ENCODE measurements around the gene CRYZL1. TPM values are rescaled to one million over a fixed set of nuclear protein-coding genes. Genes with fewer than 3 reads are reported as not detected.

CRYZL1 gene
- total RNA-seq, 1 experiment from 2014 or later, result 43.0 TPM

DNA sequence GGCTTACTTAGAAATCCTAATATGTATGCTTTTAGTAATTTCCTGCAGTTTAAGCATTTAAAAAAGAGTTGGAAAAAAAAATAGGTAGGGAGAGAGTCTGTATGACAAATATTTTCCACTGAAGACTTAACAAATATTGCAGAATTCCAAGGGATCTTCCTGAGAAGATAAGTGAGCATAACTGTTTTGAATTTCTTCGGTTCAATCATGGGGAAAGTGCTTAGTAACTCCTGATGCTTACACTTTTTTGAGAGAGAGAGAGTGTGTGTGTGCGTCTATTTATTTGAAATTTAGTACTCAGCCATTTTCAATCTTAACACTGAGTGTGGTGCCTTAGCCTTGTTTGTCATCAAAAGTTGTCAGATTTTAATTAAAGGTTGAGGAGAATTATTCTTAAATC is 80.2 kb downstream of the CRYZL1 start:
- DNase-seq (ENCODE audit: low read depth, low spot score) (no peak), ATAC-seq (no peak)
- no peak overlapping the region for H3K4me3 ChIP-seq (replicated peaks in 1 of 2; ENCODE audit: low read depth in 1 of 2, low read length in 2 of 2)
- H3K27me3 ChIP-seq (ENCODE audit: insufficient read depth, low read length), result no peaks in the 10 kb centered on the region
- ChIA-PET RAD21 (ENCODE audit: low non-redundant PET in 1 of 2, low total read pairs in 2 of 2, uncharacterized antibody in 2 of 2, unreplicated experiment in 2 of 2) (no interaction called here), CTCF (no interaction called here), POLR2A (no interaction called here)
- no peaks in the 10 kb centered on the region for H3K9me3 ChIP-seq (ENCODE audit: control insufficient read depth in 1 of 2, insufficient read depth in 1 of 2, low read depth in 1 of 2, low read length in 2 of 2)
- no peak overlapping the region for H3K9ac ChIP-seq (ENCODE audit: low read length)
- H3K4me2 ChIP-seq (ENCODE audit: low read length), result no peak overlapping the region
- H2AFZ ChIP-seq (ENCODE audit: low read depth, low read length, poor library complexity, severe bottlenecking), result no peak overlapping the region
- TF ChIP-seq YY1 (IDR thresholded peaks at IDR 0.05; ENCODE audit: extremely low read depth, insufficient replicate concordance, low read depth, low read length), result no peak
- TF ChIP-seq EZH2phosphoT487 (IDR thresholded peaks at IDR 0.05; ENCODE audit: borderline replicate concordance), result no peak
- TF ChIP-seq POLR2AphosphoS5 (IDR thresholded peaks at IDR 0.05; ENCODE audit: low read depth, low read length), result no peak
- peaks cover 99% of the 10 kb centered on the region for H3K79me2 ChIP-seq (ENCODE audit: insufficient read depth, low read length)
- BruUV-seq (replicated peaks), result no TSS peak
- peaks cover 62 to 74% of the 10 kb centered on the region in 2 experiments for H3K36me3 ChIP-seq (ENCODE audit: control insufficient read depth in 1 of 2, insufficient read depth in 2 of 2, low read length in 2 of 2)
- H3K27ac ChIP-seq (ENCODE audit: low read depth, low read length), result no peak overlapping the region
- peaks cover 47% of the 10 kb centered on the region for H4K20me1 ChIP-seq (ENCODE audit: insufficient read depth)
- no peaks in the 10 kb centered on the region for H3K4me1 ChIP-seq (ENCODE audit: control insufficient read depth in 1 of 2, insufficient read depth in 2 of 2, low read length in 2 of 2)
- intact Hi-C loops (cut with micrococcal nuclease), result no loop called here
- no peaks in the 10 kb centered on the region for H3K9me2 ChIP-seq (ENCODE audit: insufficient read depth)

- POLR2A ChIA-PET, result no interaction called here
Observed at GRCh38 chr21:33560965-33561364, 80.6 kb downstream of the CRYZL1 start.

More at GRCh38 chr21:33560965-33561364, 80.6 kb downstream of the CRYZL1 start:
- no peaks in the 10 kb centered on the region for H3K4me1 ChIP-seq (ENCODE audit: control insufficient read depth in 1 of 2, insufficient read depth in 2 of 2, low read length in 2 of 2)
- TF ChIP-seq FOSL1 (IDR thresholded peaks at IDR 0.05; ENCODE audit: low read depth) (no peak), CTCF (IDR thresholded peaks at IDR 0.05 in 2 of 3, conservative IDR thresholded peaks at IDR 0.05 in 1 of 3; ENCODE audit: borderline replicate concordance in 1 of 3, insufficient read depth in 1 of 3, low read depth in 2 of 3, low read length in 2 of 3) (no peak)
- TF ChIP-seq, protein P1, sequence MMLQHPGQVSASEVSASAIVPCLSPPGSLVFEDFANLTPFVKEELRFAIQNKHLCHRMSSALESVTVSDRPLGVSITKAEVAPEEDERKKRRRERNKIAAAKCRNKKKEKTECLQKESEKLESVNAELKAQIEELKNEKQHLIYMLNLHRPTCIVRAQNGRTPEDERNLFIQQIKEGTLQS (IDR thresholded peaks at IDR 0.05), result no peak
- intact Hi-C loops (cut with micrococcal nuclease), result no loop called here
- no peak overlapping the region for H3K4me3 ChIP-seq (replicated peaks in 1 of 2; ENCODE audit: low read depth in 1 of 2, low read length in 2 of 2)
- H3K79me2 ChIP-seq (ENCODE audit: insufficient read depth, low read length), result peaks cover 99% of the 10 kb centered on the region
- H3K27me3 ChIP-seq (ENCODE audit: insufficient read depth, low read length), result no peaks in the 10 kb centered on the region
- H4K20me1 ChIP-seq (ENCODE audit: insufficient read depth), result peaks cover 50% of the 10 kb centered on the region
- H3K36me3 ChIP-seq (ENCODE audit: control insufficient read depth in 1 of 2, insufficient read depth in 2 of 2, low read length in 2 of 2), result peaks cover 65 to 70% of the 10 kb centered on the region in 2 experiments
- CTCF ChIA-PET, result no interaction called here
- DNase-seq (ENCODE audit: low read depth, low spot score), result no peak
- no TSS peak for BruUV-seq (replicated peaks)
- no peaks in the 10 kb centered on the region for H3K9me2 ChIP-seq (ENCODE audit: insufficient read depth)
- H2AFZ ChIP-seq (ENCODE audit: low read depth, low read length, poor library complexity, severe bottlenecking), result no peak overlapping the region
- H3K4me2 ChIP-seq (ENCODE audit: low read length), result no peak overlapping the region
- H3K9ac ChIP-seq (ENCODE audit: low read length), result no peak overlapping the region
- no peak for ATAC-seq
- RAD21 ChIA-PET (ENCODE audit: low non-redundant PET in 1 of 2, low total read pairs in 2 of 2, uncharacterized antibody in 2 of 2, unreplicated experiment in 2 of 2), result no interaction called here
- H3K27ac ChIP-seq (ENCODE audit: low read depth, low read length), result no peak overlapping the region
- H3K9me3 ChIP-seq (ENCODE audit: control insufficient read depth in 1 of 2, insufficient read depth in 1 of 2, low read depth in 1 of 2, low read length in 2 of 2), result no peaks in the 10 kb centered on the region

All from HCT116 (cell line).